Neural cell (in vitro differentiated cells): ENCODE results near the gene FLII.

Experiments used
- CTCF ChIP-seq: fragments of 450-650 bp; IDR thresholded peaks from 2 replicates; pipeline ENCODE4 v1.5.1; 2014; ENCODE audit warnings: antibody characterized with exemption, mild to moderate bottlenecking, moderate library complexity; ENCODE audit not compliant: poor library complexity, severe bottlenecking
- EZH2 ChIP-seq: fragments of 200-600, 300-800 bp; shearing (Covaris generic), sonication (generic); IDR thresholded peaks from 2 replicates; pipeline ENCODE4 v1.6.1; 2014; ENCODE audit warnings: antibody characterized with exemption, low read length, borderline replicate concordance, mild to moderate bottlenecking; ENCODE audit not compliant: insufficient read depth, poor library complexity, severe bottlenecking
- RAD21 ChIP-seq: fragments of 450-650 bp; conservative IDR thresholded peaks from 2 replicates; pipeline ENCODE4 v1.6.1; 2014; ENCODE audit warnings: antibody characterized with exemption, mild to moderate bottlenecking, moderate library complexity
- SMC3 ChIP-seq: fragments of 450-650 bp; conservative IDR thresholded peaks from 2 replicates; pipeline ENCODE4 v1.6.1; 2014; ENCODE audit warnings: antibody characterized with exemption, mild to moderate bottlenecking, moderate library complexity; ENCODE audit not compliant: poor library complexity

GRCh38 chr17:18195246-18195645 is 63.3 kb downstream of the FLII start:
- no peak for TF ChIP-seq SMC3
- no peak for TF ChIP-seq CTCF
- TF ChIP-seq RAD21 = no peak
- TF ChIP-seq EZH2 = no peak
